HG02973 (cell line): ENCODE results near the gene DTNB.

Experiments
- ATAC-seq: cut with Tn5 transposase; IDR thresholded peaks from one replicate; pipeline ENCODE4 v1.9.1; 2021; ENCODE audit warnings: moderate library complexity; ENCODE audit not compliant: unreplicated experiment

Gene DTNB

DNA sequence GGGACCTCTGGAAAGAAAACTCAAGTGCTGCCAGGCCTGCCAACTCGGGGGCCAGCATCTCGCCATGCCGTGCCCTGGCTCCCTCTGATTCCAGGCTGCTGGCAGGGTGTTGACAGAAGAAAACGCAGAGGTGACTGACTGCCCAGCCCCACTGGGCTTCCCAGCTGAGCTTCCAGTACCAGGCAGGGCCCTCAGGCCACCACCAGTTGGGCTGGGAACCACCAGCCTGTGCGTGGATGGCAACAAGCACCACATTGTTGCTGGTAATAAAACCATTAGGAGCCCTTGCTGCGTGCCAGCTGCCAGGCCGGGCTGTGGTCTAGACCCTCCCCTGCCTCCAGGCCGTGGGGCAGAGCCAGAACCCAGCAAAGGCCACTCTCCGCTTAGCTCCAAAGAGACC, 340.8 kb downstream of the DTNB start:
- no peak for ATAC-seq

DNA sequence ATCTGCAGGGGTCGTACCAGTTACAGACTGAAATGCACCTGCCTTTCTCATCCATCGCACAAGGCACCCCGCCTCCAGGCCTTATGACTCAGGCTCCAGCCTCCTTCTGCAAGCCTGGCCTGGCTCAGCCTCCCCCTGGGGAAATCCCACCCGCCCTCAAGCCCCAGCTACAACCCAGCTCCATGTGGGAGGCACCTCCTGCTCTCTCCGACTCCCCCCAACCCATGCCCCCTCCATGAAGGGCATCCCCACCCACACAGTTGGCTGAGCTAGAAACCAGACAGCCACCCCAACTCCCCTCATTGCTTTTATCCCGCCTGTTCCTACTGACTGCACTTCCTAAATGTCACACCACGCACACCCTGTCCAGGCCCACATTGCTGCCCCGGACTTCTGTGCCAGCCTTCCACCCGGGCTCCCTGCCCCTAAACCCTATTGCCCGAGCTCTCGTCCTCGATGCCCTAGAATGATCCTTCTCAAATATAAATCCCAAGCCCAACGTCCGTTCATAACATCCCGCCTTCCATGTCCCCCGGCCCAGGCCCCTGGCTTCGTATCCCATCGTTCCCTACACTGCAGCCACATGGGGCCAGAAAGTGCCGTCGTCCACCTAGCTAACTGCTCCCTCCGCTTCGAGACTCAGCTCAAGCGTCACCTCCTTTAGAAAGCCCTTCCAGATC, 341.6 kb downstream of the DTNB start:
- no peak for ATAC-seq

GRCh38 chr2:25330937-25331336, 342.4 kb downstream of the DTNB start:
- ATAC-seq: no peak

GRCh38 chr2:25330273-25330672, 343.1 kb downstream of the DTNB start:
- no peak for ATAC-seq

- no peak for ATAC-seq
Measured at GRCh38 chr2:25328152-25329085, 345.0 kb downstream of the DTNB start.
